ENCODE measurements around the gene ANTXR2.

The ANTXR2 gene

GRCh38 chr4:80010316-80010715 is 62.7 kb downstream of the ANTXR2 start:
- no peak for DNase-seq (ENCODE audit: low read depth)
- H3K4me3 ChIP-seq (ENCODE audit: control insufficient read depth, low read depth, low read length): no peak overlapping the region
- no peak for TF ChIP-seq CTCF (conservative IDR thresholded peaks at IDR 0.05; ENCODE audit: control insufficient read depth, insufficient read depth, low read depth, low read length)

- TF ChIP-seq CTCF (conservative IDR thresholded peaks at IDR 0.05; ENCODE audit: control insufficient read depth, insufficient read depth, low read depth, low read length): no peak
- no peak for DNase-seq (ENCODE audit: low read depth)
- no peak overlapping the region for H3K4me3 ChIP-seq (ENCODE audit: control insufficient read depth, low read depth, low read length)
Measured at GRCh38 chr4:80009806-80010205, 63.2 kb downstream of the ANTXR2 start.

GRCh38 chr4:80008971-80009370 is 64.1 kb downstream of the ANTXR2 start:
- TF ChIP-seq CTCF (conservative IDR thresholded peaks at IDR 0.05; ENCODE audit: control insufficient read depth, insufficient read depth, low read depth, low read length): no peak
- no peak overlapping the region for H3K4me3 ChIP-seq (ENCODE audit: control insufficient read depth, low read depth, low read length)
- DNase-seq (ENCODE audit: low read depth): no peak

- no peak for DNase-seq (ENCODE audit: low read depth)
- TF ChIP-seq CTCF (conservative IDR thresholded peaks at IDR 0.05; ENCODE audit: control insufficient read depth, insufficient read depth, low read depth, low read length): no peak
- no peak overlapping the region for H3K4me3 ChIP-seq (ENCODE audit: control insufficient read depth, low read depth, low read length)
Measured at GRCh38 chr4:80008351-80008750, 64.7 kb downstream of the ANTXR2 start.

- H3K4me3 ChIP-seq (ENCODE audit: control insufficient read depth, low read depth, low read length): no peak overlapping the region
- DNase-seq (ENCODE audit: low read depth): no peak
- no peak for TF ChIP-seq CTCF (conservative IDR thresholded peaks at IDR 0.05; ENCODE audit: control insufficient read depth, insufficient read depth, low read depth, low read length)
Measured at GRCh38 chr4:80007745-80008149, 65.3 kb downstream of the ANTXR2 start.

GRCh38 chr4:80006935-80007744 is 65.9 kb downstream of the ANTXR2 start:
- TF ChIP-seq CTCF (conservative IDR thresholded peaks at IDR 0.05; ENCODE audit: control insufficient read depth, insufficient read depth, low read depth, low read length): no peak
- DNase-seq (ENCODE audit: low read depth): no peak
- H3K4me3 ChIP-seq (ENCODE audit: control insufficient read depth, low read depth, low read length): no peak overlapping the region

All from fibroblast of mammary gland (primary cell).